Brain microvascular endothelial cell (primary cell): ENCODE results near the gene SLC29A1.

ENCODE experiments used
- DNase-seq: peaks from one replicate; pipeline ENCODE4 v3.0.0-alpha.2; 2020
- H3K27ac ChIP-seq: fragments of 250-450 bp; sonication (Bioruptor Pico); 2 replicates; pipeline ENCODE4 v1.5.1; 2020; ENCODE audit warnings: mild to moderate bottlenecking, moderate library complexity
- H3K27me3 ChIP-seq: fragments of 250-450 bp; sonication (Bioruptor Pico); replicated peaks from 2 replicates; pipeline ENCODE4 v1.5.1; 2020; ENCODE audit warnings: mild to moderate bottlenecking
- H3K36me3 ChIP-seq: fragments of 250-450 bp; sonication (Bioruptor Pico); replicated peaks from 2 replicates; pipeline ENCODE4 v1.5.1; 2020; ENCODE audit warnings: mild to moderate bottlenecking
- H3K4me3 ChIP-seq: 2 replicates; pipeline ENCODE4 v1.5.1; 2011; ENCODE audit warnings: low read depth, mild to moderate bottlenecking, control low read depth, low read length, moderate library complexity
- CTCF ChIP-seq: IDR thresholded peaks from 2 replicates; pipeline ENCODE4 v1.5.1; 2011; ENCODE audit warnings: low read depth, mild to moderate bottlenecking, moderate library complexity, low read length, control low read depth, inconsistent platforms; ENCODE audit errors: missing control alignments
- in situ Hi-C: cut with HindIII; loops from 2 replicates; pipeline ENCODE4 v1.10.0; 2017; ENCODE audit warnings: low sequenced_read_pairs, low pct_ligation_motif_present

The SLC29A1 gene

GRCh38 chr6:44203955-44204354, 19.4 kb upstream of the SLC29A1 start:
- TF ChIP-seq CTCF = no peak
- no peak overlapping the region for H3K27ac ChIP-seq
- DNase-seq = no peak
- no peaks in the 10 kb centered on the region for H3K36me3 ChIP-seq
- H3K4me3 ChIP-seq = no peak overlapping the region
- no peaks in the 10 kb centered on the region for H3K27me3 ChIP-seq
- in situ Hi-C loops = no loop called here

GRCh38 chr6:44207966-44208365, 15.4 kb upstream of the SLC29A1 start:
- in situ Hi-C loops = no loop called here
- DNase-seq = no peak
- TF ChIP-seq CTCF = no peak

GRCh38 chr6:44211284-44211683, 12.1 kb upstream of the SLC29A1 start:
- DNase-seq = no peak
- no peak overlapping the region for H3K27ac ChIP-seq
- H3K36me3 ChIP-seq = no peaks in the 10 kb centered on the region
- in situ Hi-C loops = no loop called here
- H3K27me3 ChIP-seq = no peaks in the 10 kb centered on the region
- H3K4me3 ChIP-seq = no peak overlapping the region
- no peak for TF ChIP-seq CTCF

More at GRCh38 chr6:44207966-44208365, 15.4 kb upstream of the SLC29A1 start:
- Histone ChIP-seq H3K27ac (no peak overlapping the region), H3K36me3 (no peaks in the 10 kb centered on the region), H3K27me3 (no peaks in the 10 kb centered on the region), H3K4me3 (no peak overlapping the region)

GRCh38 chr6:44214307-44214706, 9.1 kb upstream of the SLC29A1 start:
- no peak for DNase-seq
- H3K36me3 ChIP-seq = no peaks in the 10 kb centered on the region
- TF ChIP-seq CTCF = no peak
- no peak overlapping the region for H3K27ac ChIP-seq
- no peak overlapping the region for H3K4me3 ChIP-seq
- H3K27me3 ChIP-seq = no peaks in the 10 kb centered on the region
- in situ Hi-C loops = no loop called here

GRCh38 chr6:44216677-44217331, 6.6 kb upstream of the SLC29A1 start, which contains the start of gene MYMX:
MYMX (plus strand) TSS chr6:44216926; CDS start chr6:44217472, 546 bp downstream.
- in situ Hi-C loops = no loop called here
- H3K4me3 ChIP-seq = no peak within 1 kb of the TSS
- no peak within 1 kb of the TSS for H3K27ac ChIP-seq
- no peak for DNase-seq
- no peak for TF ChIP-seq CTCF
- no peaks in the 10 kb centered on the region for H3K36me3 ChIP-seq
- H3K27me3 ChIP-seq = no peaks in the 10 kb centered on the region
